H1 (cell line): ENCODE measurements around the gene RAD51B. TPM values are rescaled to one million over a fixed set of nuclear protein-coding genes. Genes with fewer than 3 reads are reported as not detected.

ENCODE experiments used
- CEBPB ChIP-seq: IDR thresholded peaks from 2 replicates; pipeline ENCODE4 v1.6.1; 2012; ENCODE audit warnings: low read depth, low read length
- EP300 ChIP-seq, 2 experiments: IDR thresholded peaks; 1 replicate in 1 of 2; 2 replicates in 1 of 2; pipeline ENCODE4 v1.6.1; 2011 to 2012; ENCODE audit warnings: low read depth in 2 of 2, low read length in 2 of 2, mild to moderate bottlenecking in 2 of 2, borderline replicate concordance in 1 of 2, inconsistent platforms in 1 of 2, moderate library complexity in 1 of 2
- JUND ChIP-seq: IDR thresholded peaks from 2 replicates; pipeline ENCODE4 v1.6.1; 2011; ENCODE audit warnings: mild to moderate bottlenecking, improper control_type of control experiment, low read length
- NANOG ChIP-seq: IDR thresholded peaks from 2 replicates; pipeline ENCODE4 v1.6.1; 2011; ENCODE audit warnings: low read length, low read depth, mild to moderate bottlenecking, inconsistent platforms; ENCODE audit not compliant: insufficient read depth, poor library complexity, severe bottlenecking
- RXRA ChIP-seq: IDR thresholded peaks from 2 replicates; pipeline ENCODE4 v1.6.1; 2011; ENCODE audit warnings: low read depth, mild to moderate bottlenecking, low read length, moderate library complexity; ENCODE audit not compliant: insufficient read depth
- SP2 ChIP-seq: IDR thresholded peaks from 2 replicates; pipeline ENCODE4 v1.6.1; 2012; ENCODE audit warnings: mild to moderate bottlenecking, low read length, inconsistent platforms
- SP4 ChIP-seq: IDR thresholded peaks from 2 replicates; pipeline ENCODE4 v1.6.1; 2012; ENCODE audit warnings: low read length, inconsistent platforms
- polyA plus RNA-seq, 7 experiments: library from polyadenylated mRNA; depleted of rRNA in 3 of 7; stranded (reverse) in 5 of 7; unstranded in 2 of 7; fragments of >200 nt in 5 of 7; fragments of 200-250 nt in 2 of 7; gene quantifications; 1 replicate in 5 of 7; 2 replicates in 1 of 7; 4 replicates in 1 of 7; pipeline versions ENCODE4 v1.2.1 to v1.2.3, GENCODE V29; 2011 to 2013; ENCODE audit warnings: missing spikeins in 2 of 7, mixed read lengths in 2 of 7
- total RNA-seq: library from RNA; stranded (reverse); fragmentation: NEBNext Ultra II Directional; extraction: Animal tissue kit (Norgen Biotek cat#: 25700); gene quantifications from 2 replicates; pipeline ENCODE4 v1.2.1, GENCODE V29; 2021

The RAD51B gene
- total and polyA plus RNA-seq, 2 of the 8 experiments (the other 6 are each of a cell fraction or from before 2014, with no cell fraction given): 3.9 to 14.9 TPM

GRCh38 chr14:68336165-68336564, 516.6 kb downstream of the RAD51B start (continued):
- TF ChIP-seq NANOG: no peak
- TF ChIP-seq SP4: no peak
- TF ChIP-seq JUND: no peak
- no peak for TF ChIP-seq CEBPB
- TF ChIP-seq SP2: no peak
- no peak for TF ChIP-seq EP300 (IDR thresholded peaks at IDR 0.05; ENCODE audit: borderline replicate concordance in 1 of 2, low read depth in 2 of 2, low read length in 2 of 2)
- TF ChIP-seq RXRA: no peak
